Stimulated activated CD4-positive, alpha-beta T cell treated with anti-CD3 and anti-CD28 coated beads, Interleukin-12 subunit alpha, Interleukin-12 subunit beta, amount 100 ng/mL, for 24 hours (primary cell): ENCODE measurements around the gene OR2C3.
"Not testable (repeated sequence)": the region's sequence is repeated elsewhere in the genome, so short reads cannot be mapped to it uniquely, and the experiment has no call there.

Source experiments
- DNase-seq, 2 experiments: peaks; one replicate each; pipeline ENCODE4 v3.0.0-alpha.2; 2020; ENCODE audit warnings: low read depth in 2 of 2

The OR2C3 gene

DNA sequence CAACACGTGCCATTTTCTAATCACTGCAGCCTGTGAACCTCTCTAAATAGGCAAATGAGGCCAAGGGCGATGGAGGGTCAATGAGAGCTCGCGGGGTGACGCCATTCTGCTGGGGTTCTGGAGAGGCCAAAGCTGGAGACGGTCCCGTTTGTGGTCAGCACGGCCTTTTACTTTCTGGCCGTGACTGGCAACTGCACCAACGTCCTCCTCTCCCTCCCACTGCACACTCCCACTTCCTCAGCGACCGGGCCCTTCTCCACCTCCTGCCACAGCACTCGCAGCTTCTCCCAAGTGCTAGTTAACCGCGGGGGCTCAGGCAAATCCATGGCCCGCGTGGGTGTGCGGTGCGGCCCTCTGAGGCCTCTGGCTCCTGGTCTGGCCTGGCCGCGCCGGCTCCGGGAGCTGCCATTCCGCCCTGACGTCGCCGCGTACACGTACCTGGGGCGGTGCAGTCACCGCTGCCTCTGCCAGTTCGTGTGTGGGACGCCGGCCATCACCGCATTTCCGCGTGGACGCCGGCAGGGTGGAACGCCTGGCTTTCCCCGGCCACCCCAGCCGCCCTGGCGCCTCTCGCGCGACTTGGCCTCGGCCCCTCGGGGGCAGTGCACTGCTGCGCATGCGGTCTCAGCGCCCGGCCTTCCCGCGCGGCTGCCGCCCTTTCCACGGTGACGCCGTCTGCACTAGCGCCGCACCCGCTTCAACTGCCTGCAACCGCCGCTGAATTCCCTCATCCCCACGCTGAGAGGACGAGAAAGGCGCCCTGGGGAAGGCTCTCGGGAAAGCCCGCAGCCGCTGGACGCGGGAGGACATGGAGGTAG lies 18.2 kb downstream of the OR2C3 start:
- DNase-seq = no peak

DNA sequence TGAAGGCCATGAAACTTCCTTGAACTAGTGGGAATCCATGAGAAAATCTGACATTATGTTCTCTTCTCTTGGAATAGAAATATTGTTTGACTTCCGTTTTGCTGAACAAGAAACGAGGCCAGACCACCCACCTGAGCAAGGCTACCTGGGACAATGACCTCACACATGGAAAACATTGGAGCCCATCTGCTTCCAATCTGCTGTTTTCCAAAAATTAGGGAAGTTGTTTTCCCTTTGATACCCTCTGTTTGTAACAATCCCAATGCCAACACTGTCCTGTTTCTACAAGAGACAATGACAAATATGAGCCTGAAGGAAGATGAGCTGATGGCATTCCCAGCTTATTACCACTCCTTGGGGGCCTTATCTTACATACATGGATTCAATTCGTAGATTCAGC lies 29.4 kb downstream of the OR2C3 start:
- no peak for DNase-seq

DNA sequence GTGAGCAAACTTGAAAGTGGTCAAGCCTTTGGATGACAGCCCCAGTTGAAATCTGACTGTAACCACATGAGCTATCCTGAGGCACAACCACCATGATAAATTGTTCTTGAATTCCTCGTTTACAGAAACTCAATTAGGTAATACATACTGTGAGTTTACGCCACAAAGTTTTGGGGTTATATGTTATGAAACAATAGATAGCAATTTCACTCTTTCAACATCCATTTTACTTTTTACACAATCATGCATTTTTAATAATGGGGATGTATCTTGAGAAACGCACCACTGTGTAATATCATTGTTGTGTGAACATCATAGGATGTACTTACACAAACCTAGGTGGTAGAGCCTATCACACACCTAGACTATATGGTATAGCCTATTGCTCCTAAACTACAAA lies 35.4 kb downstream of the OR2C3 start:
- DNase-seq = no peak

DNA sequence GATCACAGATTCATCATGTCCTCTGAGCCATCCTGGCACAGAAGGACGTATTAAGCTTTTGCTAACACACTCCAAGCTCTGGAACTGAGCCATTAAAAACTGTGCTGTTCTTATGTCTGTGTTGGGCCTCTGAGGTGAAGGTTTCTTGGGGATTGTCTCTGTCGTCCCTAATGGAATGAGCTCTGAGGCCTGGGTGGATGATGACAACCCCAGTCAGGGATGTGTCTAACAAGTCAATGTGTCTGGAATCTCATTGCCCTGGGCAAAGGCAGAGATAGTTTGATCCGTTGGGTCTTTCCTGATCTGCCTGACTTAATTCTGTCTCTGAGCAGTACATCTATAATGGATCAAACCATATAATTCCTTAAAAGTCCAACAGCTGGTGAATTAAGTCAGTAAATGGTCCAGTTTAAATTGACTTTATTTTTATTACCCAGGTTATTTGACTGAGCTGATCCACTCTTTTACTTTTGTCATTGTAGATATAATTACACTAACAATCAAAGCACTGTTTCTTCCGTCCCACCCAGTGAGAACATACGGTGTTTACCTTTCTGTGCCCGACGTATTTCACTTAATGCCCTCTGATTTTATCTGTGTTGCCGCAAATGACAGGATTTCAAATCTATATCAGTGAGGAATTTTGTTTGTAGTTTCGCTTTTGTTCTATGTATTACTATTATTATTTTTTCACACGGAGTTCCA lies 39.5 kb downstream of the OR2C3 start:
- DNase-seq = no peak

DNA sequence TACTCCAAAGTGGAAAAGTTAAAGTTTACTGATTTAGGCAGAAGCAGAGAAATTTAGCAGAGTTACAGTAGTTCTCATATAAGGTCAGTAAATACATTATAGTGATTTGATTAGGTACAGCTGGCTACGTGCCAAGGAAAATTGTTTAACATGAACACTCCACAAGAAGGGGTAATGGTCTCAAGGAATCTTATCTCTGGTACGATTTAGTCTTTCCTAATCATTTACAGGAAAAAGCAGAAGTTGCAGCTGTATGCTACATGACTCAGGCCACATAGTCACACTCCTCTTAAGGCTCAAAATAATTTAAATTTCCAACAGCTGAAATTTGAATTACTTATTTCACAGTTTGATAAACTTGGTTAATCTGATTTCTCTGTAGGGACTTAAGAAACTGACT lies 41.5 kb downstream of the OR2C3 start:
- DNase-seq = no peak

DNA sequence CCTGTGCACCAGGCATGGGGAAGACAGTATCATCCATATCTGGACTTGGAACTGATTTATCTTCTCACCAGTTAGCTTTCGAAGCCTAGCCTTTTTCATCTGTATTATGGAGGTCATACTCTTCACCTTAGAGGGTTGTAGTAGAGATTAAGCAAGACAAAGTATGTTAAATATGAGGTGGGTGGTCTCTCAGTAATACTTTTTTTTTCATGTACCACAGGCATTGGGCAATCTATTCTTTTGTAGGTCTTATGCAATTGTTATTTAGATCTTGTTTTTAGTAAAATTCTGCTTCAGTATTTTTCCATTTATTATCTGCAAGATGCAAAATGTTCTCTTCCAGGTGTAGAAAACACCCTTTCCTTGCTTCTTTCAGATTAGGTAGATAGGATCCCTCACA lies 43.1 kb downstream of the OR2C3 start:
- DNase-seq = no peak

DNA sequence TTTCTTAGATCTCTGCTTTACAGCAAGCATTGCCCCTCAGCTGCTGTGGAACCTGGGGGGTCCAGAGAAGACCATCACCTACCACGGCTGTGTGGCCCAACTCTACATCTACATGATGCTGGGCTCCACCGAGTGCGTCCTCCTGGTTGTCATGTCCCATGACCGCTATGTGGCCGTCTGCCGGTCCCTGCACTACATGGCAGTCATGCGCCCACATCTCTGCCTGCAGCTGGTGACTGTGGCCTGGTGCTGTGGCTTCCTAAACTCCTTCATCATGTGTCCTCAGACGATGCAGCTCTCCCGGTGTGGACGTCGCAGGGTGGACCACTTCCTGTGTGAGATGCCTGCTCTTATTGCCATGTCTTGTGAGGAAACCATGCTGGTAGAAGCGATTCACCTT lies 44.9 kb downstream of the OR2C3 start:
- DNase-seq = no peak

DNA sequence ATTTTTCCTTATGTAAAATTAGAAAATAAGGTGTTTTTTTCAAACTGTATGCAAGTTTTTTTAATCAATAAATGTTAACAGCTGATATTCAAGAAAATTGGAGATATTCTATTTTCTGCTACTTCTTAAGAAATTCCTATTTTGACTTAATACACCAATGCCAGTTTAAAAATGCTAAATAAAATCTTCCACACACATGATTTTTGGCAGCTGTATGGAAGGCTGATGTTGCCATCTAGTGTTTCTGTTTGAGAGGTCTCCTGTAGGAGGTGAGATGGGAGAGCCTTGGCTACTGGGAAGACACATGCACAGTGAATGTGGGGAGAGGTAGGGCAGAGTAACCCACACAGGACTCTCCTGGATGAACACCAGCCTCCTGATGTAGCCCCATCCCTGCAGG lies 49.2 kb downstream of the OR2C3 start:
- DNase-seq = no peak

DNA sequence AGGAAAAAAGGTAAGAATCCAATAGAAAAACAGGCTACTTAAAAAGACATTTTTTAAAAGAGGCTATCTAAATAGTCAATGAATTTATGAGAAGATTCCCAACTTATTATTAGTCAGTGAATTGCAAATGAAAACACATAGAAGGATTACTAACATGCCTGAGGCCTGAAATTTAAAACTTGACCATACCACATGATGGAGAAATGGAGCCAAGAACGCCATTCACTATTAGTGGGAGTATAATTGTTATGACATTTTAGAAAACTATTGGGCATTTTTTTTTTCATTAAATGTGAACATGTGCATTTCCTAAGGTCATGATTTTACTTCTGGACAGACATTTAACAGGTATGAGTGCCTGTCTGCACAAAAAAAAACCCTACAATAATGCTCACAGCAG lies 53.5 kb downstream of the OR2C3 start:
- DNase-seq = no peak

DNA sequence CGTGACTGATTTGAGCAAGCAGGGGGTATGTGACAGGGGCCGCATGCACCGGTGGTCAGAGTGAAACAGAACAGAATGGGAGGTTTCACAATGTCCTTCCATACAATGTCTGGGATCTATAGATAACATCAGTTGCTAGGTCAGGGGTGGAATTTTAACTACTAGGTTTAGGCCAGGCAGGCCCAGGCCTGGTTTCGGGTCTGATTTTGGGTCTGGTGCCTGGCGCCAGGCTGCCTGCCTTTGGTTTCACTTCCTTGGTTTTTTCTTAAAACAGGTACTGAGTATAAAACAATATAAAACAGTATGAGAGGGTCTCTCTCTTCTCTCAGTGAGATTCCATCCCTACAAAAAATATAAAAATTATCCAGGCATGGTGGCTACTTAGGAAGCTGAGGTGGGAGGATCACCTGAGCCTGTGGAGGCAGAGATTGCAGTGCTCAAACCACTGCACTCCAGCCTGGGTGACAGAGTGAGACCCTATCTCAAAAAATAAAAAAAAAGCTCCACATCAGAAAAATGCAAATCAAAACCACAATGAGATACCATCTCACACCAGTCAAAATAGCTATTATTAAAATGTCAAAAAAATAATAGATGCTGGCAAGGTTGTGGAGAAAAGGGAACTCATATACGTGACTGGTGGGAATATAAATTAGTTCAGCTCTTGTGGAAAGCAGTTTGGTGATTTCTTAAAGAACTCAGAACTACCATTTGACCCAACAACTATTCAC lies 59.7 kb downstream of the OR2C3 start:
- DNase-seq = not testable (repeated sequence)

DNA sequence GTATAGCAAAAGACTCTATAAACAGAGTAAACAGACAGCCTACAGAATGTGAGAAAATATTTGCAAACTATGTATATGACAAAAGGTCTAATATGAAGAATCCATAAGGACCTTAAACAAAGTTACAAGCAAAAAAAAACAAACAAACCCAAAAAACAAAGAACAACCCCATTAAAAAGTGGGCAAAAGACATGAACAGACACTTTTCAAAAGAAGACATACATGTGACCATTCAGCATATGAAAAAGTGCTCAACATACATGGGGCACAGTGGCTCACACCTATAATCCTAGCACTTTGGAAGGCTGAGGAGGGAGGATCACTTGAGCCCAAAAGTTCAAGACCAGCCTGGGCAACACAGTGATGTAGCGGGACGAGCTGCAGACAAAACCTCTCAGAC lies 60.4 kb downstream of the OR2C3 start:
- DNase-seq = no peak
